Omental fat pad (tissue), 4 donors: ENCODE data around the gene TGM1. TPM values are rescaled to one million over a fixed set of nuclear protein-coding genes. Genes with fewer than 3 reads are reported as not detected.

ENCODE experiments used
- ATAC-seq: fragments of 150-250 bp; one replicate; pipeline ENCODE4 v1.9.1; 2016; ENCODE audit warnings: mild to moderate bottlenecking, moderate library complexity; ENCODE audit not compliant: low FRiP score
- DNase-seq: peaks from one replicate; pipeline ENCODE4 v3.0.0-alpha.2; 2019; ENCODE audit warnings: low spot score
- CTCF ChIP-seq, 3 donors: fragments of 450-650 bp; IDR thresholded peaks; one replicate each; pipeline ENCODE4 v1.5.1; 2016 to 2017; ENCODE audit warnings: antibody characterized with exemption in 3 of 3, mild to moderate bottlenecking in 3 of 3, moderate library complexity in 2 of 3
- total RNA-seq, 4 donors: library from RNA; depleted of rRNA; stranded (reverse); fragments of >200 nt; gene quantifications; one replicate each; pipeline ENCODE4 v1.1.0, GENCODE V29; 2016

The TGM1 gene
- total RNA-seq, 4 donors from 2014 or later: 2.0 to 114 (median 79.1) TPM

DNA sequence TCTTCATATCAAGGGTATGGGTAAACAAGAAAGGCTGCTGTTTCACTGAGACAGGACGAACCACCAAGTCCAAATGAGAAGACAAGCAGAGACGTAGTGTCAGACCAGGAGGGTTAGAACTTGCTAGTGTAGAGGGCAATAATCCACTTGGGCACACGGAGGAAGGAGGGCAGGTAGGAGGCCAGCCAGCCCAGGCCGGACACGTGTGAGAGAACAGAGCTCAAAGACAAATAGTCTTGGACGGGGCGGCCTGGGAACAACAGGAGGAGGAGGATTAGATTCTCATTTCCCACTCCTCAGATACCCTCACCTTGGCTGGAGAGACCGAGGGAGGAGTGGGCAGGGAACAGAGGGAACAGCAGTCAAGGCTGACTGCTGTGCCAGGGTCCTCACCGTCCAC, 27.8 kb upstream of the TGM1 start:
- no peak for ATAC-seq
- no peak for DNase-seq
- TF ChIP-seq CTCF (IDR thresholded peaks at IDR 0.05): no peak

DNA sequence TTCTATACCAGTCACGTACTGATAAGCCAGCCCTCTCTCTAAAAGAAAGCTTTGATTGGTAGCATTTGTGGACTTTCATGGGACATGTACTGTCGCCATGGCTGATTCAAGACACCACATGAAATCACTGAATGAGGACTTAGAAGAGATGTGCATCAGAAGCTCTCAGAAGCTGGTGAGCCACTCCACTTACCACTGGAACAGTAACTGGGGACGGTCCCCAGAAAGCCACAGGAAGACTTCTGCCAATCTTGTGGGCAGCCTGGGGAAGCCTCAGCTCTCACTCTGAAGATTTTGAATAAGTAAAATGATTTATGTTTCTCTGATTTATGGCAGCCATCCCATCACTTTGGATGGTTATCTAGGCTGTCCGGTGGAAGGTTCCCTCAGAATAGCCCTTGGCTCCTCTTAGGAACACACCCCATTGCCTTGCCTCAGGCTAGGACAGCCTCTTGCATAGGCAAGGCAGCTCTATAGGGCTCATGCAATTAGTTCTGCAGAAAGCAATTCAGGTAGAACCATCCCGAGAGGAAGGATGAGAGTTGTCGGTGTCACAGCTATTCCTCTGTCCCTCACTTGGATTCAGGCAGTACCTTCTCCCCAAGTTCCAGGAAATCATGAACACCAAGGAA, 26.8 kb upstream of the TGM1 start:
- ATAC-seq (no peak), DNase-seq (no peak)
- TF ChIP-seq CTCF (IDR thresholded peaks at IDR 0.05): no peak

DNA sequence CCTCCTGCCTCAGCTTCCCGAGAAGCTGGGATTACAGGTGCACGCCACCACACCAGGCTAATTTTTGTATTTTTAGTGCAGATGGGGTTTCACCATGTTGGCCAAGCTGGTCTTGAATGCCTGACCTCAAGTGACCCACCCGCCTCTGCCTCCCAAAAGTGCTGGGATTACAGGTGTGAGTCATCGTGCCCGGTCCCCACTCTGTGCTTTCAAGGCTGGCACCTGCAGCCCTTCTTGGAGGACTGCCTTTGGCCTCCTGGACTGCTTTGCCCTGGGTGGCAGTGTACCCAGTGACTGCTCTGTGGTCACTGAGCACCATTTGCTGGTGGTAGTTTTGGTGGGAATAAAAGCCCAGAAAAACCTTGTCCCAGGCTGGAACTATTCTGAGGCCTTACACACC, 24.0 kb upstream of the TGM1 start:
- ATAC-seq (no peak), DNase-seq (no peak)
- TF ChIP-seq CTCF (IDR thresholded peaks at IDR 0.05): no peak

DNA sequence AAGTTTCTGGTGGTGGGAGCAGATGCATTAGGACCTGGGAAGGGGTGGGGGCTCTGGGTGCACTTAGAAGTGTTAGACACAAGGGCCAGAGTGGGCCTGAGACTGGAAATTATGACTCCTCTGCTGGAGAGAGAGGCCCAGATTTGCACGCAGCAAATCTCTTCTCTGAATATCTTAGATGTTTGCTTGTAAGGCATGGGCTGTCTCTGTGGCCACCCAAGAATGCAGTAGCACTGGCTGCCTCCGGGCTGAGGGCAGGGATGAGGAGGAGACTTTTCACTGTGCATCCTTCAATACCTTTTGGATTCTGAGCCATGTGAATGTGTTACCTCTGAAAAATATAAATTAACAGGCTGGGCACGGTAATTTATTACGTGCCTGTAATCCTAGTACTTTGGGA, 22.4 kb upstream of the TGM1 start:
- DNase-seq (no peak), ATAC-seq (no peak)
- TF ChIP-seq CTCF (IDR thresholded peaks at IDR 0.05): no peak

DNA sequence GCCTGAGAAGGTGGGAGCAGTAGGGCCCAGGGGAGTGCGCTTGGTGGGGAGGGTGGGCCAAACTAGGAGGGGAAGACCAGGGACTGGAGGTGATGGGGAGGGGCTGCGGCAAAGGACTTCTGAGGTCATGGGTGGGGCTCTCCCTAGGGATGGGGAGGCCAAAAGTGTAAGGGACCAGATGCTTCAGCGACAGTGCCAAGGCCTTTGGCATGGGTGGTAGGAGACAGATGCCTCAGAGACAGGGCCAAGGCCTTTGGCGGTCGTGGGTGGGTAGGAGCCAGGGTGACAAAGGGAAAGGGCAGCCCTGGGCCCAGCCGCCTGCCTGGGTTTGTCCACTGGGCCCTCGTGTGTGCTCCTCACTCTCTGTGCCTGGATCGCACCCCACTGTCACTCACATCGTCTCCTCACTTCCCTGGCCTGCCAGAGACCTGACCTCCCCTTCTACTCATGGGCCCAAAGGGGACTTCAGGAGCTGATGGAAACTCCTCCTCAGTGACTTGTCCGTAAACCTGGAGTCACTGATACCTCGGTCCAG, 21.6 kb upstream of the TGM1 start:
- ATAC-seq (no peak), DNase-seq (no peak)
- no peak for TF ChIP-seq CTCF (IDR thresholded peaks at IDR 0.05)

DNA sequence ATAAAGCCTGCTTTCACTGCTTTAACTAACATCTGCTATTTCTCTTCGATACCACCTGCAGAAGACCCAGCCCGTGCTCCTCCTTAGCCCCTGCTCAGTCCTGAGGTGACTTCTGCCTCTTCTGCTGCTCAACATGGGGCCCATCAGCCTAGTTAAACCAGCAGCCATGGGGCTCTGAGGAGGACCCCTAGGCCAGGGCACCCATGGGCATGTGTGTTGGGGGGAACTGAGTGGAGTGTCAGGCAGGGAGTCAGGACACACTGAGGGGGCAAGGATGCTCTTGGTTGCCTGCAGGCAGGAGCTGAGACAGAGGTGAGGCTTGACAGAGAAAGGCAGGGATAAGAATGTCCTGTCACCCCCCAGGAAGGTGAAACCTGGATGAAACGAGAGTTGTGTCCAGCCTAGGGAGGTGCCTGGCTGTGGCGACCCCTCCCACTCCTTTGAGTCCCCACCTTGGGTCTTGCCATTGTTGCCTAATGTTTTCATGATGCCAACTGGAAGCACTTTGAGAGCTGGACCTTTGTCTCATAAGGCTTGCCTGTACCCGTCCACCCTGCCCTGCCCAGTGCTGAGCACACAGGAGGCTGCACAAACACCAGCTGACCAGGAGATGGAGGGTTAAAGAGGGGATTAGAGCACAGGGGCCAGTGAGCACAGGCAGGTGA, 21.0 kb upstream of the TGM1 start:
- no peak for TF ChIP-seq CTCF (IDR thresholded peaks at IDR 0.05)
- DNase-seq: no peak
- no peak for ATAC-seq

- no peak for TF ChIP-seq CTCF (IDR thresholded peaks at IDR 0.05)
- ATAC-seq: no peak
- DNase-seq: no peak
Observed at GRCh38 chr14:24282736-24283135, 19.8 kb upstream of the TGM1 start.
